GM18951 (cell line): ENCODE measurements around the gene RNF41.

Experiments
- POLR2A ChIP-seq: IDR thresholded peaks from 4 replicates; pipeline ENCODE4 v1.6.1; 2011; ENCODE audit warnings: mild to moderate bottlenecking; ENCODE audit not compliant: insufficient read length, insufficient read depth; ENCODE audit errors: extremely low read depth
- in situ Hi-C: fragments of 300-500 bp; cut with MboI; formaldehyde crosslinking; loops from one replicate; pipeline ENCODE4 v1.12.0; 2022; ENCODE audit warnings: low sequenced_read_pairs, mixed read lengths, inconsistent platforms; ENCODE audit not compliant: unreplicated experiment

RNF41 gene

DNA sequence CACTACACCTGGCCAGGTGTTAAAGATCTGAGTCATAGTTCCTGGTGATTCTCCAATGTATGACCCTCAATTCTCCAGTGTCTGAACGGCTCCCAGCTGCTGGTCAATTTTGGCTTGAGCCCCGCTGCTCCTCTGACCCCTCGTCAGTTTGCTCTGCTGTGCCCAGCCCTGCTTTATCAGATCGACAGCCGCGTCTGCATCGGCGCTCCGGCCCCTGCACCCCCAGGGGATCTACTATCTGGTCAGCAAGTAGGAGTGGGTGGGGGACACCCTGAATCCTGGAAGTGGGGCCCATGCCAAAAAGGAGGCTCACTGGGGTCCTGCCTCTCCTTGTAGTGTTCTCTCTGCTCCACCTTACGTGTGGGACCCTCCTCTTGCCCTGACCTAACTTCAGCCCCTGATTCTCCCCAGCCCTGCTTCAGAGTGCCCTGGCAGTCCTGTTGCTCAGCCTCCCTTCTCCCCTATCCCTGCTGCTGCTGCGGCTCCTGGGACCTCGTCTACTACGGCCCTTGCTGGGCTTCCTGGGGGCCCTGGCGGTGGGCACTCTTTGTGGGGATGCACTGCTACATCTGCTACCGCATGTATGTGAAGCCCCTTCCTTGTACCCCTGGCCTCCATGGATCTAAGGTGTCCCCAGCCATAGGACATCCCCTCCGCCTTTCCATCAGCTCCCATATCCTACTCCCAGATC, 13.2 kb upstream of the RNF41 start:
- in situ Hi-C loops, result no loop called here
- TF ChIP-seq POLR2A, result no peak

DNA sequence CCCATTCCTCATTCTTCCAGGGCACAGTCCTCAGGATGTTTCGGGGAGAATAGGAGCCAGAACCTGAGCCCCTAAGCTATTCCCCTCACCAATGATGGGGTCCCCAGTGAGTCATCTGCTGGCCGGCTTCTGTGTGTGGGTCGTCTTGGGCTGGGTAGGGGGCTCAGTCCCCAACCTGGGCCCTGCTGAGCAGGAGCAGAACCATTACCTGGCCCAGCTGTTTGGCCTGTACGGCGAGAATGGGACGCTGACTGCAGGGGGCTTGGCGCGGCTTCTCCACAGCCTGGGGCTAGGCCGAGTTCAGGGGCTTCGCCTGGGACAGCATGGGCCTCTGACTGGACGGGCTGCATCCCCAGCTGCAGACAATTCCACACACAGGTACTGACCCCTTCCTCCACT, 9.5 kb upstream of the RNF41 start:
- in situ Hi-C loops, result no loop called here
- TF ChIP-seq POLR2A, result no peak

DNA sequence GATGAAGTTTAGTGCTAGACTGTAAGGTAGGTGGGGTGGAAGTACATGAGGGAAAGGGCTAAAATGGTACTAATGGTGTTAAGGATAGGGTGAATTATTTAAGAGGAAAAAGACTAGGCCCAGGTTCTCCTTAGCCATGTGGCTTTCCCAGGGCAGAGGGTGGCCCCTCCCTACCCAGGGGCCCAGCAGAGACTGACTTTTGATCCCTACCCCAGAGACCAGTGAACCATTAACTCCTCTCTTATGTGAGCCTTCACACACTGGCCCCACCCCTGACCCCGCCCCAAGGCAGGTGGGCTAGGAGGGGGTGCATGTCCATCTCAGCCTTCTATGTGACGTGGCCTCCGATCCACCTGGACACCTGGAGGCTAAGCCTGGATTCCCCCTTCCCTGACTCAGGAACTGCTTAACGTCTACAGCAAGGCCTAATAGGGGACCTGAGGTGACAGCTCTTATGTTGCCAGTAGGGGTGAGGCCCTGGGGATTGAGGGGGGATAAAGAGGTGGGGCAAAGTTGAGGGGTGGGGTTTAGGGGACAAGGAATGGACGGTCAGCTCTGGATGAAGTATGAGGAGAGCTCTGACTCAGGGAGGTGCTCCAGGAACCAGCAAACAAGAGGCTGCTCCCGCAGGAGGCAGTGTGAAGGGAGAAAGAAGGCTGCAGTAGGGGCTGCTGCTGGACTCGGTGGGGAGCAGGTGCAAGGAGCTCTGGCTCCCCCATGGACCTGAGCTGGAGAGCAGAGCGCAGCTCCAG, 8.9 kb upstream of the RNF41 start:
- no peak for TF ChIP-seq POLR2A
- in situ Hi-C loops, result no loop called here

DNA sequence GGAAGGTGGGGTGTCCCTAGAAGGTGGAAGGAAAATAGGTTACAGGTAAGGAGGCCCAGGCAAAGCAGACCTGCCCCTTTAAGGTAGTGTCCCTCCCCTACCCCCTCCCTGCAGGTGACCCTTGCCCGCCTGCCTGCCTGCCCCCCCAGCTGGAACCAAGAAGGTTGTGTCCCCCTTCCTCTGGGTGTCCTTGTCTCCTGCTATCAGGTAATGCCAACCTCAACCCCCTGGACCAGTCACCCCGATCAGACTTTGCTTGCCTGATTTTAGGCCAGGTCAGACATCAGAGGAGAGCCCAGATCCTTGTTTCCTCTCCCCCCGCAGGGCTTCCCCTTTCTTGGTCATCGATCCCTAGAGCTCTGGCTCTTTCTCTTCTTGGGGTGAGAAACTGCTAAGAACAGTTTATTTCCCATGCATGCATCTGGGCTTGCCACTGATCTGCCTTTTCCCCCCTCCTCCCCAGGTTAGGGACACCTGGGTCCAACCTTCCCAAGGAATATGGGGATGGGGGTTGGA, 8.3 kb upstream of the RNF41 start, which contains the start of gene SLC39A5:
SLC39A5 (plus strand) TSS at position 136 of the 516 bp plus-strand sequence. CDS start 1,224 bp downstream, outside the sequence.
- in situ Hi-C loops, result no loop called here
- TF ChIP-seq POLR2A, result no peak

DNA sequence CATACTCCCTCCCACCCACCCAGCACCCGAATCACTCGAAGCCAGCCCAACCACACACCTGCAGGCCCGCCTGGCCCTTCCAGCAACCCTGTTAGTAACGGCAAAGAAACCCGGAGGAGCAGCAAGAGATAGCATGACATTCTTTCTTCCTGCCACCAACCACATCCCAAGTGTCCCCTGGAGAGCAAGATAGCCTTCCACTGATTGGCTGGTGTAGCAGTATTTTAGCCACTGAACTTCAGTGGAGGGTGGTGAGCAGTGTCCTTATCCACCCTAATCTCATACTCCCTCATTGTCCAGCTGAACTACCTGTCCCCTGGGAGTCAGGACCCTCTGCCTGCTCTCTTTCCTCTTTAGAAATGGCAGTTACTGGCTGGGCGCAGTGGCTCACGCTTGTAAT, 7.4 kb upstream of the RNF41 start:
- in situ Hi-C loops, result no loop called here
- no peak for TF ChIP-seq POLR2A

DNA sequence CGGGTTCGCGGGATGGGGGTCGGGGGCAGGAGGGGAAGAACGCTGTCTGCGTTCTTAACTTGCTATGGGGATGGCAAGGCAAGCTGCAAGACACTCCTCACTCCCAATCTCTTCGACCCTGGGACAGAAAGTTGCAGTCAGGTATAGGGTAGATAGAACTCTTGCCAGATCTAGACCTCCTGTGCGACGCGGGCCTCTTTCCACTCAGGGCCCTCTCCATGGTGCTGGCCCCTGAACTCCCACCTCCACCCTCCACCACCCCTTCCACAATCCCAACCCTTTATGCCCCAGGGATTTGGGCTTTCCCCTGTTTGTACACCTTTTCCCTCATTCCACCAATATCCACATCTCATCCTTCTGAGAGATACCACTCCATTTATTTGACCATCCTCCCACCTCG, 3.2 kb upstream of the RNF41 start:
- in situ Hi-C loops, result no loop called here
- TF ChIP-seq POLR2A, result no peak

DNA sequence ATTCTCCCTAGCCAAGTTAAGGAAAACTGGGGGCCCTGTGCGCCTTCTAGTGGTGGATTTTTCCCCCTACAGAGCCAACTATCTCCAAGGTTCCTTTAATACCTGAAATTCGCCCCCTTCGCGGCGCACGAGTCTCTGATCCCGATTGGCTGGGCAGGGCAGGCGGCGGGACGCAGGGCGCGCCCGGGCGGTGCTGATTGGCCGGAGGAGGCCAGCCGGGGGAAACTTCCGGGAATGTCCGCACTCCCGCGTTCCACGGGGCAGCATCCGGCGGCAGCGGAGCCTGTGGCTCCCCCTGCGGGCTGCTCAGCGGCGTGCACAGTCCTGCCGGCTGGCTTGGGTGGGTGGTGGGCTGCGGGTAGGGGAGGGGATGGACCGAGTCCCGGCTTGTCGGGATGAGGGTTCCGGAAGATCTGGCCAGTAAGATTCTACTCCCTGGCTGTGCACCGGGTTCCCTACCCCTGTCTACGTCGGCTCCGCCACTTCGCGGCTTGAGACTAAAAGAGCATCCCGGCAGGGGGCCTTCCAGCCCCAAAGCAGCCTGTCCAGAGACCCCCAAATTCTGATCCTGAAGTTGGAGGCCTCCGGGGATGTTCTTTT, 2.5 kb upstream of the RNF41 start, which contains the start of gene NABP2:
NABP2 (plus strand) TSS at position 241 of the 600 bp plus-strand sequence. CDS start 515 bp downstream, outside the sequence.
- TF ChIP-seq POLR2A, result peak; percentile 70
- in situ Hi-C loops, result no loop called here

DNA sequence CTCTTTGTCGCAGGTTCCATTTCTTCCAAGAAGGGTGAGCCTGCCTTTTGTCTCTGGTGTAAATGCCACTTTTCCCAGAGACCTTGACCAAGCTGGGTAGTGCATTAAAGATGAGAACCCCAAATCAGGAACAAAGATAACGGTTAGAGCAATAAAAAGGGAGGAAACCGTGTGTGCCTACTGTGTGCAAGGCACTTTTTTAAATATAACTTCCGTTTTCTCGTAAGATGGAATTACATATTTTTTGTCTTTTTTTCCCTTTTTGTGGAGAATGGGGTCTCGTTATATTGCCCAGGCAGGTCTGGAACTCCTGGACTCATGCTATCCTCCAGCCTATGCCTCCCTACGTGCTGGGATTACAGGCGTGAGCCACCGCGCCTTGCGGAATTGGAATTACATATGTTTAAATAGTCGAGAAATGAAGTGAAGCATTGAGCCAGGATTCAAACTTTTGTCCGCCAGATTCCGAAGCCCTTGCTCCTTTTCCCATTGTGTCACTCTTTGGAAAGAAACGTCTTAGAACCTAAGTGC, 1.9 kb upstream of the RNF41 start:
- in situ Hi-C loops, result no loop called here
- no peak for TF ChIP-seq POLR2A

DNA sequence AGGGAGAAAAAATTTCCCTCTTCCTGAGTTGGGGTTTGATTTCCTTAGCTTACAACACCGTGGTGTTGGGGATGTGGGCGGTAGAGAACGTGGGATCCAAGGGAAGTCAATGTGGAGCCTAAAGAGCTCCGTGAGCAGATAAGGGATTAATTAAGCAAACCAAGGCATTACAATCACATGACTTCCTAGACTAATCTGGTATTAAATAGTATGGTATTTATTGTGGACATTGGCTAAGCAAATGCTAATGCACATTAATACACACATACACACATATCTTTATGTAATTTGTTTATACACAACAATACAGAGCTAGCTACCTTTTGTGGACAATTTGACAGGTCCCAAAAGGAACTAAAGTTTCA, 791 bp upstream of the RNF41 start:
- in situ Hi-C loops, result no loop called here
- TF ChIP-seq POLR2A, result no peak

DNA sequence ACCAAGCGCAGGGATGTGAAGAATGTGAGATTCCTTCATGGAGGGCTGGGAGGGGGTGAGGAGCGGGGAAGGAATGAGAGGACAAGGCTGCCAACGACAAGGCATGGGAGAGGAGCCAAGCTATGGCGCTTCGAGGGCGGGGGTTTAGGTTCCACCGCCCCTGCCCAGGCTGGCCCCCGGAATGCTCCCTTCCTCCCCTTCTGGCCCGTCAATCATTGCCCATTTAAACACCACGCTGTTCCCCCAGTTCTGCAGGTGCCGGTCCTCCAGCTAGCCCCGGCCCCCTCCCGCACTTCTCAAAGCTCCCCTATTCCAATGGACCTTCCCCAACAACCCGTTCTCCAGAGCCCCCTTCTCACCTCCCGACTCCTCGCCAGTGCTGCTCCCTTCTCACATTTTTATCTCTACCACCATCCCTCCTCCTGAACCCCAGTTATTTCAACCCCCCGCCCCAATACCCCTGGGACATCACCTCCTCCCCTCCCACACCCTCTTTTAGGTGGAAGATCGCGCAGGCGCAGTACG, 428 bp downstream of the RNF41 start:
- TF ChIP-seq POLR2A, result no peak
- in situ Hi-C loops, result no loop called here

DNA sequence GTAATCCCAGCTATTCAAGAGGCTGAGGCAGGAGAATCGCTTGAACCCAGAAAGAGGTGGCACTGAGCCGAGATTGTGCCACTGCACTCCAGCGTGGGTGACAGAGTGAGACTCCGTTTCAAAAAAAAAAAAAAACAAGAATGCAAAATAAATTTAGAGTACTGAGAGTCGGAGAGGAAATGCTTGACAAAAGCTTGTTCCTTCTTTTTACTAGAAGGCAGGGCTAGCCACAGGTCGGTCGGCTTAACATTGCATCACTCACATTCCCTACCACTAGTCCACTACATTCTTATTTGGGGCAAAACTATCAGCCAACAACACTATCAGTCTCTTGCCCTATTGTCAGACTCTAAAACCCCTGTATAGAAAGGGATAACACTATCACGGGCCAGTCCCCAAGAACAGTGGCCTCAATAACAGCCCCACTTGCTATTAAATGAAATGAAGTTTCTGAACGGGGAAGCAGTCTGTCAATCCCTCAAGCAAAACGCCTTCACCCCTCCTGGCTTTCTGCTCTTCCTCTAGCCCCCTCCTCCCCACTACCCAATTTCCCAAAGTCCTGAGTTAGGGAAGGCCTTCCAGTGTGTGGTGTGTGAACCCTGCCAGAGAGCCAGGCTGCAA, 1.0 kb downstream of the RNF41 start:
- in situ Hi-C loops, result no loop called here
- no peak for TF ChIP-seq POLR2A

DNA sequence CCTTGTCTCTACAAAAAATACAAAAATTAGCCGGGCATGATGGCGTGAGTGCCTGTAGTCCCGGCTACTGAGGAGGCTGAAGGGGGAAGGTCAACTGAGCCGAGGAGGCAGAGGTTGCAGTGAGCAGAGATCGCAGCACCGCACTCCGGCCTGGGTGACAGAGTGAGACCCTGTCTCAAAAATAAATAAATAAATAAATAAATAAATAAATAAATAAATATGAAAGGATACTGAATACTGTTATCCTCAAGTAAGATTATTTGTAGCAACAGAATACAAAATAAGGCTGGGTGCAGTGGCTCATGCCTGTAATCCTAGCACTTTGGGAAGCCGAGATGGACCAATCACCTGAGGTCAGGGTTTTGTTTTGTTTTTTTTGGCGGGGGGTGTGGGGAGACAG, 1.9 kb downstream of the RNF41 start:
- in situ Hi-C loops, result no loop called here
- no peak for TF ChIP-seq POLR2A

DNA sequence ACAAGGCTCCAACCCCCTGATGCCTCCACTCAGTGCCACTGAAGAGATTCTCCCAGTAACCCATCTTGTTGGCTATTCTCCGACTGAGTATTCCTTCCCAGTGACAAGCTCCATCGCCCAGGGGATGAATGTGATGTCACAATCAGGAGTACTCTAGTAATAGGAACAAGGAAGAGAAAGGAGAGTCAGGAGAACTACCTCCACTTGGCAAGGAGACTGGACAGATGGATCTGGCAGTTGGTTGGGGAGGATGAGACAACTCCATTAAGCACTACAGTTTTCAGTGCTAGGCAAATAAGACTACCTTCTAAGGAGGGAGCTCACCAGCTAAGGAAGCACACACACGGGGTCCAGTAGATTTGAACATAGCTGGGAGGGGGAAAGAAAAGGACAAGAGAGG, 5.3 kb downstream of the RNF41 start:
- in situ Hi-C loops, result no loop called here
- no peak for TF ChIP-seq POLR2A
